Measurements from ENCODE around the gene SRP68. TPM values are rescaled to one million over a fixed set of nuclear protein-coding genes. Genes with fewer than 3 reads are reported as not detected.

Gene SRP68
- total and polyA plus RNA-seq, 4 experiments from 2014 or later = 59.1 to 92.4 (median 85.7) TPM

- H3K36me3 ChIP-seq (ENCODE audit: insufficient read depth, low read length) = no peaks in the 10 kb centered on the region
- ChIA-PET POLR2A (ENCODE audit: partially characterized antibody) (interaction anchor here (0.5 to 0.6 kb wide), 2 partner anchors 54 to 1725 kb away, joined by 3 read pairs; no protein-coding TSS in a partner anchor), CTCF (ENCODE audit: partially characterized antibody) (interaction anchor here (0.9 to 2.5 kb wide), 4 partner anchors 12 to 172 kb away, joined by 3 to 15 read pairs (median 8); no protein-coding TSS in a partner anchor)
- no peak overlapping the region for H3K4me3 ChIP-seq (ENCODE audit: low read length in 2 of 2)
- H3K27me3 ChIP-seq (ENCODE audit: insufficient read depth, low read length) = no peaks in the 10 kb centered on the region
- Mint-ChIP-seq H3K4me3 (no peak overlapping the region), H3K27ac (no peak overlapping the region), H3K27me3 (no peaks in the 10 kb centered on the region), H3K9me3 (no peaks in the 10 kb centered on the region), H3K36me3 (peaks cover 0 to 10% of the 10 kb centered on the region in 2 donors), H3K4me1 (peaks cover 8 to 25% (median 15%) of the 10 kb centered on the region in 4 donors)
- intact Hi-C loops (cut with micrococcal nuclease) = loop anchor here (1.0 kb wide), 1 partner anchor 93 kb away; no protein-coding TSS in a partner anchor
- no peak overlapping the region for H3K27ac ChIP-seq (ENCODE audit: low read depth, low read length)
- DNase-seq = peak in 1 of 5 donors; percentile 20
- peaks cover 12% of the 10 kb centered on the region for H3K4me1 ChIP-seq (ENCODE audit: insufficient read depth, low read length)
- no peaks in the 10 kb centered on the region for H3K9me3 ChIP-seq (ENCODE audit: control insufficient read depth in 1 of 2, low read length in 2 of 2)
These were observed 35.2 kb upstream of the SRP68 start for GRCh38 chr17:76107509-76107908.

- Histone ChIP-seq H3K9me3 (ENCODE audit: control insufficient read depth in 1 of 2, low read length in 2 of 2) (no peaks in the 10 kb centered on the region), H3K4me1 (ENCODE audit: insufficient read depth, low read length) (peaks cover 20% of the 10 kb centered on the region), H3K36me3 (ENCODE audit: insufficient read depth, low read length) (no peaks in the 10 kb centered on the region), H3K27ac (ENCODE audit: low read depth, low read length) (no peak overlapping the region), H3K27me3 (ENCODE audit: insufficient read depth, low read length) (no peaks in the 10 kb centered on the region), H3K4me3 (ENCODE audit: low read length in 2 of 2) (no peak overlapping the region)
- Mint-ChIP-seq H3K4me1 (peaks cover 12 to 32% (median 21%) of the 10 kb centered on the region in 4 donors), H3K4me3 (no peak overlapping the region), H3K9me3 (no peaks in the 10 kb centered on the region), H3K27me3 (no peaks in the 10 kb centered on the region), H3K27ac (peak overlapping the region in 1 of 7 donors; percentile 47), H3K36me3 (peaks cover under 1 to 13% of the 10 kb centered on the region in 2 donors)
- CTCF ChIA-PET (ENCODE audit: partially characterized antibody) = interaction anchor here (0.8 to 2.2 kb wide), 5 partner anchors 8 to 173 kb away, joined by 3 to 15 read pairs (median 5); no protein-coding TSS in a partner anchor
- no peak for DNase-seq
- POLR2A ChIA-PET (ENCODE audit: partially characterized antibody) = no interaction called here
- intact Hi-C loops (cut with micrococcal nuclease) = loop anchor here (1.0 kb wide), 1 partner anchor 92 kb away; no protein-coding TSS in a partner anchor
These were observed 34.4 kb upstream of the SRP68 start for GRCh38 chr17:76106703-76107102.

- Mint-ChIP-seq H3K4me3 (peak overlapping the region; percentile 15 to 98 (median 68)), H3K27me3 (no peaks in the 10 kb centered on the region), H3K4me1 (peaks cover 20 to 43% (median 30%) of the 10 kb centered on the region in 4 donors), H3K27ac (peak overlapping the region; percentile 17 to 98 (median 74)), H3K9me3 (no peaks in the 10 kb centered on the region), H3K36me3 (peaks cover 10 to 24% of the 10 kb centered on the region in 2 donors)
- H3K27ac ChIP-seq (ENCODE audit: low read depth, low read length) = no peak overlapping the region
- H3K36me3 ChIP-seq (ENCODE audit: insufficient read depth, low read length) = peaks cover 2% of the 10 kb centered on the region
- ChIA-PET POLR2A (ENCODE audit: partially characterized antibody) (interaction anchor here (0.9 to 2.8 kb wide), 6 partner anchors 12 to 75 kb away, joined by 3 to 24 read pairs (median 6); partner anchors contain the start of gene ZACN), CTCF (ENCODE audit: partially characterized antibody) (interaction anchor here (1.0 to 4.7 kb wide), 7 partner anchors 14 to 194 kb away, joined by 3 to 30 read pairs (median 7); no protein-coding TSS in a partner anchor)
- DNase-seq = no peak
- intact Hi-C loops (cut with micrococcal nuclease) = no loop called here
- peaks cover 27% of the 10 kb centered on the region for H3K4me1 ChIP-seq (ENCODE audit: insufficient read depth, low read length)
- H3K27me3 ChIP-seq (ENCODE audit: insufficient read depth, low read length) = no peaks in the 10 kb centered on the region
- H3K9me3 ChIP-seq (ENCODE audit: control insufficient read depth in 1 of 2, low read length in 2 of 2) = no peaks in the 10 kb centered on the region
- no peak overlapping the region for H3K4me3 ChIP-seq (ENCODE audit: low read length in 2 of 2)
These were observed 32.5 kb upstream of the SRP68 start for GRCh38 chr17:76104896-76105231.

DNA sequence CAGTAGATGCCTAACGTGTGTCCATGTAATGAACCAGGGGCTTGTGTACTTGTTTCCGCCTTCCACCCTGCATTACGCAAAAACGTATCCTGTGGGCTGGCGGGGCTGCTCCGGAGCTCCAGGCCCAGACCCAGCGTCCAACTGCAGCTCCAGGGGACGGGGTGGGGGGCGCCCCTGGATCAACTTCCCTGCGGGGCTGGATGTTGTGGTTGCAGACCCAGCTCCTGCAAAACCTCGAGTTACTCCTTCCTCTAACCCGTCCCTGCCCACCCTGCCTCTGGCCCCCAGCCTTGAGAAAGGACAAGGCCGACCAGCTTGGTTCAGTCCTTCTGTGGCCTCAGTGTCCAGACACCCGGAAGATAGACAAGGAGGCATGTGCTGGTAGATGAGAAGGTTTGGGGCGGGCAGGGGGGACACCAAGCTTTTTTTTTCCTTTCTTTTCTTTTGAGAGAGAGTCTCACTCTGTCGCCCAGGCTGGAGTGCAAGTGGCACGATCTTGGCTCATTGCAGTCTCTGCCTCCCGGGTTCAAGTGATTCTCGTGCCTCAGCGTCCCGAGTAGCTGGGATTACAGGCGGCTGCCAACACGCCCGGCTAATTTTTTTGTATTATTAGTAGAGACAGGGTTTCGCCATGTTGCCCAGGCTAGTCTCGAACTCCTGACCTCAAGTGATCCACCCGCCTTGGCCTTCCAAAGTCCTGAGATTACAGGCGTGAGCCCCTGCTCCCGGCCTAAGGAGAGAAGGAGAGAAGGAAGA lies 32.0 kb upstream of the SRP68 start:
- H3K27ac ChIP-seq (ENCODE audit: low read depth, low read length) = peak overlapping the region; percentile 86
- no peak for DNase-seq
- no peaks in the 10 kb centered on the region for H3K9me3 Mint-ChIP-seq
- H3K27ac Mint-ChIP-seq = peak overlapping the region; percentile 17 to 99 (median 97)
- peaks cover 14 to 30% of the 10 kb centered on the region in 2 donors for H3K36me3 Mint-ChIP-seq
- no peaks in the 10 kb centered on the region for H3K9me3 ChIP-seq (ENCODE audit: control insufficient read depth in 1 of 2, low read length in 2 of 2)
- peak overlapping the region; percentile 92 to 98 (median 96) for H3K4me3 Mint-ChIP-seq
- intact Hi-C loops (cut with micrococcal nuclease) = no loop called here
- peak overlapping the region; percentile 84 to 86 for H3K4me3 ChIP-seq (ENCODE audit: low read length in 2 of 2)
- peaks cover 6% of the 10 kb centered on the region for H3K36me3 ChIP-seq (ENCODE audit: insufficient read depth, low read length)
- ChIA-PET CTCF (ENCODE audit: partially characterized antibody) (interaction anchor here (1.0 to 4.7 kb wide), 8 partner anchors 14 to 195 kb away, joined by 3 to 30 read pairs (median 6); no protein-coding TSS in a partner anchor), POLR2A (ENCODE audit: partially characterized antibody) (interaction anchor here (0.9 to 2.8 kb wide), 25 partner anchors 11 to 397 kb away, joined by 3 to 24 read pairs (median 4); partner anchors contain the start of genes FBF1, PRPSAP1, RHBDF2 and SRP68)
- peaks cover 27% of the 10 kb centered on the region for H3K4me1 ChIP-seq (ENCODE audit: insufficient read depth, low read length)
- no peaks in the 10 kb centered on the region for H3K27me3 ChIP-seq (ENCODE audit: insufficient read depth, low read length)
- peaks cover 20 to 45% (median 33%) of the 10 kb centered on the region in 4 donors for H3K4me1 Mint-ChIP-seq
- no peaks in the 10 kb centered on the region for H3K27me3 Mint-ChIP-seq

GRCh38 chr17:76103274-76104139 lies 31.2 kb upstream of the SRP68 start, which contains the start of gene EXOC7:
Gene EXOC7 (minus strand): TSS chr17:76103787. CDS start chr17:76103692, 95 bp downstream.
- Mint-ChIP-seq H3K4me3 (peak within 1 kb of the TSS; percentile 92 to 98 (median 96)), H3K9me3 (no peaks in the 10 kb centered on the region), H3K27ac (peak within 1 kb of the TSS; percentile 95 to 99 (median 97)), H3K27me3 (no peaks in the 10 kb centered on the region), H3K36me3 (peaks cover 18 to 36% of the 10 kb centered on the region in 2 donors), H3K4me1 (peaks cover 20 to 49% (median 33%) of the 10 kb centered on the region in 4 donors)
- POLR2A ChIA-PET (ENCODE audit: partially characterized antibody) = interaction anchor here (0.6 to 2.8 kb wide), 26 partner anchors 10 to 437 kb away, joined by 3 to 24 read pairs (median 4); partner anchors contain the start of genes FBF1, PRPSAP1, RHBDF2 and SRP68
- Histone ChIP-seq H3K27me3 (ENCODE audit: insufficient read depth, low read length) (no peaks in the 10 kb centered on the region), H3K27ac (ENCODE audit: low read depth, low read length) (peak within 1 kb of the TSS; percentile 86), H3K4me1 (ENCODE audit: insufficient read depth, low read length) (peaks cover 27% of the 10 kb centered on the region), H3K9me3 (ENCODE audit: control insufficient read depth in 1 of 2, low read length in 2 of 2) (no peaks in the 10 kb centered on the region), H3K36me3 (ENCODE audit: insufficient read depth, low read length) (peaks cover 6% of the 10 kb centered on the region), H3K4me3 (ENCODE audit: low read length in 2 of 2) (peak within 1 kb of the TSS; percentile 84 to 86)
- intact Hi-C loops (cut with micrococcal nuclease) = loop anchor here (1.0 kb wide), 1 partner anchor 31 kb away; the partner anchor contains the start of gene SRP68
- CTCF ChIA-PET (ENCODE audit: partially characterized antibody) = interaction anchor here (1.0 to 4.7 kb wide), 9 partner anchors 15 to 195 kb away, joined by 3 to 30 read pairs (median 4); no protein-coding TSS in a partner anchor
- DNase-seq = peak; percentile 88 to 95 (median 92)

GRCh38 chr17:76102944-76103273 lies 30.6 kb upstream of the SRP68 start:
- peak overlapping the region; percentile 84 to 86 for H3K4me3 ChIP-seq (ENCODE audit: low read length in 2 of 2)
- H3K4me1 ChIP-seq (ENCODE audit: insufficient read depth, low read length) = peaks cover 27% of the 10 kb centered on the region
- intact Hi-C loops (cut with micrococcal nuclease) = loop anchor here (1.0 kb wide), 1 partner anchor 31 kb away; the partner anchor contains the start of gene SRP68
- peaks cover 18 to 37% of the 10 kb centered on the region in 2 donors for H3K36me3 Mint-ChIP-seq
- H3K9me3 ChIP-seq (ENCODE audit: control insufficient read depth in 1 of 2, low read length in 2 of 2) = no peaks in the 10 kb centered on the region
- H3K4me1 Mint-ChIP-seq = peaks cover 20 to 49% (median 33%) of the 10 kb centered on the region in 4 donors
- no peaks in the 10 kb centered on the region for H3K27me3 Mint-ChIP-seq
- peaks cover 7% of the 10 kb centered on the region for H3K36me3 ChIP-seq (ENCODE audit: insufficient read depth, low read length)
- POLR2A ChIA-PET (ENCODE audit: partially characterized antibody) = interaction anchor here (0.9 to 2.8 kb wide), 14 partner anchors 10 to 437 kb away, joined by 3 to 24 read pairs (median 5); partner anchors contain the start of genes PRPSAP1, RHBDF2, SRP68 and ZACN
- no peaks in the 10 kb centered on the region for H3K27me3 ChIP-seq (ENCODE audit: insufficient read depth, low read length)
- peak overlapping the region; percentile 92 to 98 (median 96) for H3K4me3 Mint-ChIP-seq
- no peaks in the 10 kb centered on the region for H3K9me3 Mint-ChIP-seq
- CTCF ChIA-PET (ENCODE audit: partially characterized antibody) = interaction anchor here (1.1 to 4.7 kb wide), 6 partner anchors 39 to 196 kb away, joined by 3 to 30 read pairs (median 6); no protein-coding TSS in a partner anchor
- no peak for DNase-seq
- peak overlapping the region; percentile 86 for H3K27ac ChIP-seq (ENCODE audit: low read depth, low read length)
- peak overlapping the region; percentile 95 to 99 (median 97) for H3K27ac Mint-ChIP-seq

Measured in CD4-positive, alpha-beta memory T cell (primary cell).